Fibroblast of mammary gland (primary cell): ENCODE results near the gene ZCCHC13.
"Not testable (repeated sequence)": the region's sequence is repeated elsewhere in the genome, so short reads cannot be mapped to it uniquely, and the experiment has no call there.

Experiments
- DNase-seq: peaks from one replicate; pipeline ENCODE4 v3.0.0-alpha.2; 2010; ENCODE audit warnings: low read depth
- H3K4me3 ChIP-seq: 2 replicates; pipeline ENCODE4 v1.5.1; 2011; ENCODE audit warnings: low read depth, mild to moderate bottlenecking, low read length, moderate library complexity; ENCODE audit not compliant: control insufficient read depth
- TF ChIP-seq, protein P1 (sequence below): conservative IDR thresholded peaks from 2 replicates; pipeline ENCODE4 v1.5.1; 2011; ENCODE audit warnings: low read depth, low read length, inconsistent platforms; ENCODE audit not compliant: control insufficient read depth, insufficient read depth

The ZCCHC13 gene

DNA sequence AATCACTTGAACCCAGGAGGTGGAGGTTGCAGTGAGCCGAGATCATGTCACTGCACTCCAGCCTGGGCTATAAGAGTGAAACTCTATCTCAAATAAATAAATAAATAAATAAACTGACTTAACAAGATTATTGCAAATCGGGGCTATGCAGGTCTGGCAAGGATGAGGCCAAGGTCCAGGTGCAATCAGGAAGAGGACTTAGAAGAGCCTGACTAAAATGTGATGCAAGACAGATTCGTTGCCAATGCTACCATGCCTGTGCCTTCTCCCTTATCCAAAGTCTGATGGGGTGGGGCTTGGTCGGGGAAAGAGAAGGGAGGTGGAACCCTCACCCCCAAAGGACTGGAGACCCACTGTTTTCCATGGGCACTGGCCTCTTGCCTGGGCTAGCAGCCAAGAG is 14.7 kb downstream of the ZCCHC13 start:
- no peak for DNase-seq
- no peak overlapping the region for H3K4me3 ChIP-seq
- TF ChIP-seq, protein P1, sequence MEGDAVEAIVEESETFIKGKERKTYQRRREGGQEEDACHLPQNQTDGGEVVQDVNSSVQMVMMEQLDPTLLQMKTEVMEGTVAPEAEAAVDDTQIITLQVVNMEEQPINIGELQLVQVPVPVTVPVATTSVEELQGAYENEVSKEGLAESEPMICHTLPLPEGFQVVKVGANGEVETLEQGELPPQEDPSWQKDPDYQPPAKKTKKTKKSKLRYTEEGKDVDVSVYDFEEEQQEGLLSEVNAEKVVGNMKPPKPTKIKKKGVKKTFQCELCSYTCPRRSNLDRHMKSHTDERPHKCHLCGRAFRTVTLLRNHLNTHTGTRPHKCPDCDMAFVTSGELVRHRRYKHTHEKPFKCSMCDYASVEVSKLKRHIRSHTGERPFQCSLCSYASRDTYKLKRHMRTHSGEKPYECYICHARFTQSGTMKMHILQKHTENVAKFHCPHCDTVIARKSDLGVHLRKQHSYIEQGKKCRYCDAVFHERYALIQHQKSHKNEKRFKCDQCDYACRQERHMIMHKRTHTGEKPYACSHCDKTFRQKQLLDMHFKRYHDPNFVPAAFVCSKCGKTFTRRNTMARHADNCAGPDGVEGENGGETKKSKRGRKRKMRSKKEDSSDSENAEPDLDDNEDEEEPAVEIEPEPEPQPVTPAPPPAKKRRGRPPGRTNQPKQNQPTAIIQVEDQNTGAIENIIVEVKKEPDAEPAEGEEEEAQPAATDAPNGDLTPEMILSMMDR: no peak

DNA sequence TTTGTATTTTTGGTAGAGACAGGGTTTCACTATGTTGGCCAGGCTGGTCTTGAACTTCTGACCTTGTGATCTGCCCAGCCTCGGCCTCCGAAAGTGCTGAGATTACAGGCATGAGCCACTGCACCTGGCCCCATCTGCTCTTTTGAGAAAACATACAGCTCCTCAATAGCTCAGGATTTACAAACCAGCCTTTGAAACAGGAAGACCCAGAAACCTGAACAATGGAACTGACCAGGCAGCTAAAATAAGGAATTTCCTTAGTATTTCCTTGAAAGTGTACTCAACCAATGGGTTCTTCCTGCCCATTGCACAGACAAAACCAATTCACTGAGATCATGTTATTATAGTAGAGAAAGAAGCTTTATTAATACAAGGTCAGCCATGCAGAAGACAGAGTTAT is 15.3 kb downstream of the ZCCHC13 start:
- DNase-seq, H3K4me3 ChIP-seq: not testable (repeated sequence)

DNA sequence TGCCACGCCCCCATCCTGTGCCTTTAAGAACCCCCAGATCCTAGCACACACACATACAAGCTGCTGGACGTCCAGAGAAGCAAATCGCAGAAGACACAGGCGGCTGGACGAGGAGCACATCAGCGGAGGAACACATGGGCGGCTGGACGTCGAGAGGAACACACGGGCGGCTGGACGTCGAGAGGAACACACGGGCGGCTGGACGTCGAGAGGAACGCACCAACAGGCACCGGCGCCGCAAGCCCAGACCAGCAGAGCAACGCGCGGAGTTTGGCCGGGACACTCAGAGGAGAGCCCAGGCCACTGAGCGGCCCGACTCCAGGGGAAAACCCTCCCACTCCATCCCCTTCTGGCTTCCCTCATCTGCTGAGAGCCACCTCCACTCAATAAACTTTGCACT is 17.2 kb downstream of the ZCCHC13 start:
- TF ChIP-seq, protein P1: no peak
- no peak for DNase-seq
- H3K4me3 ChIP-seq: no peak overlapping the region

DNA sequence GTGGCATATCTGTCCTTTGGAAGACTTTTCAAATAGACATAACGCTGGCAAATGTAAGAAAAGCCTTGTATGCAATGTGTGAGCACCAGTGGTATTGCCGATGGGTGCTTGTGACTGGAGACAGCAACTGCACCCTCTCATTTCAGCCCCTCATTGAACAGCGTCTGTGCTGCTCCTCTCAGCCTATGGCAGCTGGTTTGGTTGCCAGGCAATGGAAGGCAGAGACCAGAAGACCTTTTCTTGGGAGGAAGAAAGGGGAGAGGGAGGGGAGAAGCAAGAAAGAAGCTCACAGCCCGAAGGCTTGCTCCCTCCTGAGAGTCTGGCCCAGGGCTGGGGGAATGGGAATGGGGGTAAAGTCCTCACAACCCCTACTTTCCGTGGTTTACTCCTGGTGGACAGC is 20.2 kb downstream of the ZCCHC13 start:
- no peak overlapping the region for H3K4me3 ChIP-seq
- TF ChIP-seq, protein P1: no peak
- no peak for DNase-seq

DNA sequence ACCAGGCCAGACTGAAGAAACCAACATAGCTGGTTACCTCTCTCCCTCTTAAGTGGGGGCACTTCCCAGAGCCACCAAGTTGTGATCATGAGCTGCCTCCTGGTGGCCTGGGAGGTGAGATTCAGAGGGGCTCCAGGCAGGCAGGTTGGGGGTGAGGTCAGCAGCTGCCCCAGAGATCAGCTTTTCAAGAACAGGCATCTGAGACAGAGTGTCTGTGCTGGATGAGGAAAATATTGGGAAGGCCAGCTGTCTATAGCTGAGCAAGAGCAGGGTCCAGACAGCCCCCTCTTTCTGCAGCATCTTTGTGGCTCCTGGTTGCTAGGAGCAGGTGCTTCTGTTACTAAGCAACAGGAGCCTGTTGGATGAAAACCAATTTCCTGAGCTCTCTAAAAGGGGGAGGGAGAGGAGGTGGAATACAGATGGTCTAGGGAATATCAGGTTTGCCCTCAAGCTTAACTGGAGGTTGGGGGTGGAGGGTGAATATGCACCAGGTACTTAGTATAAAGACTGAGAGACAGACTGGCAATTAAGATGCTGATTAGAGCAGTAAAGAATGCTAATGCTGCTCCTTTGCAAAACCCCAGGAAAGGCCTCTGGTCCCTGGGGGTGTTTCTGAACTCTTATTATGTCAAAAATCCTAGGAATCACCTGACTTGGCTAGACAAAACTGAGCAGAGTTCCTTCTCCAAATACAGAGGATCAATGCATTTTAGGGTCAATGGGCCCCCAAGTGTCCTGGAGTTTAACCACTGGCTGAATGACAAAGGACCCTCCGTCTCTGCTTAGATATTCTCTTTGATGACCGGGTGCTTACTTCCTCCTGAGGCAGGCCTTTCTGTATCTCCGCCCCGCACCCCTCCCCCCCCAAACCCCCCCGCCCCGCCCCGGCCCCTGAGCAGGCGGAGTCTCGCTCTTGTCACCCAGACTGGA is 21.4 kb downstream of the ZCCHC13 start:
- DNase-seq: no peak
- TF ChIP-seq, protein P1: no peak

DNA sequence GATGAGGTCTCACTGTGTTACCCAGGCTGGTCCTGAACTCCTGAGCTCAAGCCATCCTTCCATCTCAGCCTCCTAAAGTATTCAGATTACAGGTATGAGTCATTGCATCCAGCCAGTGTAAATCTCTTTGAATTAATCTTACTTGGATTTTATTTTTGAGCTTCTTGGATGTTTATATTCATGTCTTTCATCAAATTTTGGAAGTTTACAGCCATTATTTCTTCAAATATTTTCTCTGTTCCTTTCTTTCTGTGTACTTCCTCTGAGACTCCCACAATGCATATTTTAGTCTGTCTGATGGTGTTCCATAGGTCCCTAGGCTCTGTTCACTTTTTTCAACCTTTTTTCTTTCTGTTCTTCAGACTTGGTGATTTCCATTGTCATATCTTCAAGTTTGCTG is 34.9 kb downstream of the ZCCHC13 start:
- DNase-seq: no peak
- TF ChIP-seq, protein P1: no peak
- no peak overlapping the region for H3K4me3 ChIP-seq

More for the DNA sequence above, 21.4 kb downstream of the ZCCHC13 start:
- no peak overlapping the region for H3K4me3 ChIP-seq

DNA sequence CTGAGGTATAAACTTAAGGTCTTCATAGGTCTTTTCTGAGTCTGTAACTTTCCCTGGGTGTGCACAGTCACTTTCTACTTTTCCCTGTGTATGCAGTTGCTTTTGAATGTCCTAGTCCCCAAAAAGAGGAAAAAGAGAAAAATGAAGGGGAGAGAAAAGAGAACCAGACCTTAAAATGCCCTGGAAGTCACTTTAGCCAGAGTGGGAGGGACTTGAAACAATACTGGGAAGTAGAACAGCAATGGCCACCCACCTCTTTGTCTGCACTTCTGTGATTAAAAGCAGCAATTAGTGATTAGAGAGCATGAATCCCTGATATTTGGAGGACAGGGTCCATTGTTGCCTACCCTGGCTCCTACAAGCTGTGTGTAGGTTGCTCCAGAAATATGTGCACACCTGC is 36.1 kb downstream of the ZCCHC13 start:
- TF ChIP-seq, protein P1: no peak
- H3K4me3 ChIP-seq: no peak overlapping the region
- DNase-seq: no peak

DNA sequence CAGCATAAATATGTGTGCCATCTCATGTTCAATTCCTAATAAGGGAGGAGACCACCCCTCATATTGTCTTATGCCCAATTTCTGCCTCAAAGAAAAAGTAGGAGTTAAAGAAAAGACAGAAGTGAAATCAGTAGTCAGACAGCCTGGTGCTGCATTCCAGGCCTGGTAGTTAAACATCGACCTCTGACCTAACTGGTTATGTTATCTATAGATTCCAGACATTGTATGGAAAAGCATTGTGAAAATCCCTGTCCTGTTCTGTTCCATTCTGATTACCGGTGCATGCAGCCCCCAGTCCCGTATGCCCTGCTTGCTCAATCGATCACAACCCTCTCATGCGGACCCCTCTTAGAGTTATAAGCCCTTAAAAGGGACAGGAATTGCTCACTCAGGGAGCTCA is 38.2 kb downstream of the ZCCHC13 start:
- not testable (repeated sequence) for H3K4me3 ChIP-seq, DNase-seq
